GM18511 (cell line): ENCODE measurements around the gene HSD17B10.
"Not testable (repeated sequence)": the region's sequence is repeated elsewhere in the genome, so short reads cannot be mapped to it uniquely, and the experiment has no call there.

Experiments used
- ATAC-seq: cut with Tn5 transposase; IDR thresholded peaks from one replicate; pipeline ENCODE4 v1.9.1; 2021; ENCODE audit warnings: mild to moderate bottlenecking, moderate library complexity; ENCODE audit not compliant: unreplicated experiment

Gene HSD17B10

GRCh38 chrX:53433651-53434639, at the start of gene HSD17B10:
HSD17B10 (minus strand) TSS chrX:53434370; CDS start chrX:53434345, 25 bp downstream.
- peak; percentile 90 for ATAC-seq

GRCh38 chrX:53483416-53483815, 49.2 kb upstream of the HSD17B10 start:
- no peak for ATAC-seq

- ATAC-seq, result no peak
These were observed 47.8 kb upstream of the HSD17B10 start for GRCh38 chrX:53481816-53482465.

- ATAC-seq, result no peak
These were observed 46.9 kb upstream of the HSD17B10 start for GRCh38 chrX:53481093-53481492.

- no peak for ATAC-seq
These were observed 45.1 kb upstream of the HSD17B10 start for GRCh38 chrX:53479301-53479700.

- no peak for ATAC-seq
These were observed 42.2 kb upstream of the HSD17B10 start for GRCh38 chrX:53476371-53476770.

- no peak for ATAC-seq
These were observed 40.5 kb upstream of the HSD17B10 start for GRCh38 chrX:53474707-53475106.

- no peak for ATAC-seq
These were observed 37.2 kb upstream of the HSD17B10 start for GRCh38 chrX:53471346-53471745.

GRCh38 chrX:53468659-53469058, 34.5 kb upstream of the HSD17B10 start:
- not testable (repeated sequence) for ATAC-seq

- no peak for ATAC-seq
These were observed 23.9 kb upstream of the HSD17B10 start for GRCh38 chrX:53458082-53458481.

- no peak for ATAC-seq
These were observed 22.1 kb upstream of the HSD17B10 start for GRCh38 chrX:53456254-53456653.

GRCh38 chrX:53452812-53453211, 18.6 kb upstream of the HSD17B10 start:
- no peak for ATAC-seq

GRCh38 chrX:53449632-53450031, 15.5 kb upstream of the HSD17B10 start:
- ATAC-seq, result no peak

GRCh38 chrX:53447441-53447840, 13.3 kb upstream of the HSD17B10 start:
- no peak for ATAC-seq

- ATAC-seq, result peak; percentile 42
These were observed 11.8 kb upstream of the HSD17B10 start for GRCh38 chrX:53445977-53446376.

GRCh38 chrX:53442322-53442631, 8.1 kb upstream of the HSD17B10 start:
- no peak for ATAC-seq

GRCh38 chrX:53441531-53442321, 7.6 kb upstream of the HSD17B10 start:
- peak; percentile 81 for ATAC-seq

- ATAC-seq, result no peak
These were observed 6.7 kb upstream of the HSD17B10 start for GRCh38 chrX:53440621-53441517.

GRCh38 chrX:53440101-53440500, 5.9 kb upstream of the HSD17B10 start:
- no peak for ATAC-seq

- no peak for ATAC-seq
These were observed 4.7 kb upstream of the HSD17B10 start for GRCh38 chrX:53438832-53439230.
